ENCODE data around the gene OLIG3.

The OLIG3 gene

GRCh38 chr6:137465378-137466009, 28.7 kb downstream of the OLIG3 start:
- no peak overlapping the region for H3K27ac ChIP-seq (replicated peaks)
- TF ChIP-seq SPI1 (IDR thresholded peaks at IDR 0.05; ENCODE audit: borderline replicate concordance, low read depth) (no peak), REST (IDR thresholded peaks at IDR 0.05; ENCODE audit: insufficient replicate concordance, low read depth) (no peak), GABPA (IDR thresholded peaks at IDR 0.05; ENCODE audit: low read depth) (no peak)
- H3K4me3 ChIP-seq (replicated peaks; ENCODE audit: insufficient read depth, low read length), result no peak overlapping the region
- DNase-seq (ENCODE audit: low read depth in 1 of 2, low spot score in 1 of 2), result no peak
- H3K27me3 ChIP-seq (ENCODE audit: insufficient read depth, poor library complexity, severe bottlenecking), result peaks cover 7% of the 10 kb centered on the region

DNA sequence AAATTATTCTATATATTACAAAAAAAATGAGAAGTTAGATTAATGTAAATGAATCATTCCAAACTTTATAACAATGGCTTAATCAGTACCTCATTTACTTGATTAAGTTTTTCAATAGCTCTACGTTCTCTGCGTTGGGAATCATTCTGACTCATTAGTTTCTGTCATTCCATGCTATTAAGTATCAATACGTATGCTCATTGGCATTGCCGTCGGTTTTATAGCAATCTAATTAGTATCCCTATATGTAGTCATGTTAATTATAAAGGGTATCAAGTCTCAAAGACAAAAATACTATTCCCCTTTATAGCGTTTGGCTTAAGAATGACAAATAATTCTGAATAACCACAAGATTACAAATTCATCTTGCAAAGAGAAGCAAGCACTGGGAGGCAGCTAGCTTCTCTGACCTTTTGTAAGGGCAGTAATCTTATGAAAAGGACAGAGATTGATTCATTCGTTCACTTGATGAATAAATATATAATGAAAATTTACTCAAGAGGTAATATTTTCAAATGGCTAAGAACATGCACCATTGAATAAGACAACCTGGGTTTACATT, 41.8 kb downstream of the OLIG3 start:
- Histone ChIP-seq H3K27ac (replicated peaks) (no peak overlapping the region), H3K27me3 (ENCODE audit: insufficient read depth, poor library complexity, severe bottlenecking) (no peaks in the 10 kb centered on the region), H3K4me3 (replicated peaks; ENCODE audit: insufficient read depth, low read length) (no peak overlapping the region)
- TF ChIP-seq CTCF (IDR thresholded peaks at IDR 0.05; ENCODE audit: insufficient read depth, low read length), result no peak
- no peak for TF ChIP-seq POLR2AphosphoS5 (IDR thresholded peaks at IDR 0.05; ENCODE audit: low read depth)
- no peak for TF ChIP-seq SPI1 (IDR thresholded peaks at IDR 0.05; ENCODE audit: borderline replicate concordance, low read depth)
- no peak for TF ChIP-seq REST (IDR thresholded peaks at IDR 0.05; ENCODE audit: insufficient replicate concordance, low read depth)
- TF ChIP-seq GABPA (IDR thresholded peaks at IDR 0.05; ENCODE audit: low read depth), result no peak
- DNase-seq (ENCODE audit: low read depth in 1 of 2, low spot score in 1 of 2), result no peak

- H3K4me3 ChIP-seq (replicated peaks; ENCODE audit: insufficient read depth, low read length), result no peak overlapping the region
- no peaks in the 10 kb centered on the region for H3K27me3 ChIP-seq (ENCODE audit: insufficient read depth, poor library complexity, severe bottlenecking)
- DNase-seq (ENCODE audit: low read depth in 1 of 2, low spot score in 1 of 2), result no peak
- no peak for TF ChIP-seq CTCF (IDR thresholded peaks at IDR 0.05; ENCODE audit: insufficient read depth, low read length)
- TF ChIP-seq REST (IDR thresholded peaks at IDR 0.05; ENCODE audit: insufficient replicate concordance, low read depth), result no peak
- TF ChIP-seq SPI1 (IDR thresholded peaks at IDR 0.05; ENCODE audit: borderline replicate concordance, low read depth), result no peak
- no peak for TF ChIP-seq GABPA (IDR thresholded peaks at IDR 0.05; ENCODE audit: low read depth)
- no peak for TF ChIP-seq POLR2AphosphoS5 (IDR thresholded peaks at IDR 0.05; ENCODE audit: low read depth)
- H3K27ac ChIP-seq (replicated peaks), result no peak overlapping the region
These were observed 50.3 kb downstream of the OLIG3 start for GRCh38 chr6:137443901-137444300.
